HK-2 (cell line): ENCODE measurements around the gene EIF5.

Experiments used
- DNase-seq: peaks from one replicate; pipeline ENCODE4 v3.0.0-alpha.2; 2018; ENCODE audit not compliant: unreplicated experiment

The EIF5 gene

GRCh38 chr14:103310576-103311095 is 23.4 kb upstream of the EIF5 start:
- no peak for DNase-seq

DNA sequence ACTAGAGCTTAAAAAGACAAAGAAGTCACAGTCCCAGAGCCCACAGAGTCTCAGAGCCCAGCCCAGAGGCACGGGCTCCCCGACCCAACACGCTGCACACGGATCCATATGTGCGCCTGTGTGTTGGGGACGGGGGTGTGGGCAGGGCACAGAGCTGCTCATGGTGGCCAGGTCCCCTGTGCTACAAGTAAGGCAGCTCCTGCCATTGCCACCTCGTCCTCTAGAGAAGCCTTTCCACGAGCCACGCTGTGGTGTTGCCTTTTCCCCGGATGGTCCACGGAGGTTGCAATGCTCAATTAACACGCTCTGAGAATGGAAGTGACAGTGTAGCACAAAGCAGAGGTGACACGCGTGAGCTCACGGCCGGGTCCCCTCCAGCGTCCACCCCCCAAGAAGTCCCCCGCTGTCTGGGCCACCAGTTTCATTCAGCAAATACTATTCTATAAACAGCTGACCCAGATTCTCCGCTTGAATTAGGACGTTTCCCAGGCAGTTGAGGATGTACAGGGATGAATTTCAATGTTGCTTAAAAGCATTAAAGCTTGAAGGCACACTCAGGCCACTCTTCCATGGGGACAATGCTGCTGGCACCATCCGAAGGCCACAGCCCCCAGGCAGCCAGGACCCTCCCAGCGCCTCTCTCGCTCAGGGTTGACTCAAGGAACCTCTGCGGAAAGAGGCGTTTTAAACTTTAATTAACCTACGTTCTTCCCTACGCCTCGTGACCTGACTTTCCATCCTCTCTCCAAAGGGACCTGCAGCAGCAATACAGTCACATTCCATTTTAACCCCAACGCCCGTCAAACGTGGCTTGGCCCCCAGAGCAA is 22.7 kb upstream of the EIF5 start:
- no peak for DNase-seq

- DNase-seq: no peak
Measured at GRCh38 chr14:103312006-103312635, 21.9 kb upstream of the EIF5 start.

GRCh38 chr14:103313704-103314103 is 20.3 kb upstream of the EIF5 start:
- no peak for DNase-seq

DNA sequence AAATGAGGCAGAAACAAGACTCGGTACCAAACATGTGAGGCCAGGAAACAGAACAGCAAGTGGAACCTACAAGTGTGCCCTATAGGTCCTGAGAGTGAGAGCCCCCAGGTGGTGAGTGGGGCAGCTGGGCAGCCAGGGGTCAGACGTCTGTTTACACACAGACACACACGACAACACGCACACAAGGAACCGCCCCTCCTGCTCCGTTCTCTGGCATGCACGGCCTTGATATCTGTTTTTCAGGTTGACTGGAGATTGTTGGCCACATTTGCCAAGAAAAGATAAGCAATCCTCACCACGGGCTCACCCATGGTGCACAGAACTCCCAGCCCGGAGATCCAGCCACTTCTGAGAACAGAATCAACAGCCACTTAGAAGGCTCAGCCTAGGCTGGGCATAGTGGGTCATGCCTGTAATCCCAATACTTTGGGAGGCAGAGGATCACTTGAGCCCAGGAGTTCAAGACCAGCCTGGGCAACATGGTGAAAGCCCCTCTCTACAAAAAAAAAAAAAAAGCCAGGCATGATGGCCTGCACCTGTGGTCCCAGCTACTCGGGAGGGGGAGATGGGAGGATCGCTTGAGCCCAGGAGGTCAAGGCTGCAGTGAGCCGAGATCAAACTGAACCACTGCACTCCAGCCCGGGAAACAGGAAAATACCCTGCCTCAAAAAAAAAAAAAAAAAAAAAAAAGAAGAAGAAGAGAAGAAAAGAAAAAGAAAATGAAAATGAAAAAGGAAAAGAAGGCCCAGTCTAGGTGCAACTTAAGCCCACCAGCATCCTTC is 19.4 kb upstream of the EIF5 start:
- DNase-seq: no peak

DNA sequence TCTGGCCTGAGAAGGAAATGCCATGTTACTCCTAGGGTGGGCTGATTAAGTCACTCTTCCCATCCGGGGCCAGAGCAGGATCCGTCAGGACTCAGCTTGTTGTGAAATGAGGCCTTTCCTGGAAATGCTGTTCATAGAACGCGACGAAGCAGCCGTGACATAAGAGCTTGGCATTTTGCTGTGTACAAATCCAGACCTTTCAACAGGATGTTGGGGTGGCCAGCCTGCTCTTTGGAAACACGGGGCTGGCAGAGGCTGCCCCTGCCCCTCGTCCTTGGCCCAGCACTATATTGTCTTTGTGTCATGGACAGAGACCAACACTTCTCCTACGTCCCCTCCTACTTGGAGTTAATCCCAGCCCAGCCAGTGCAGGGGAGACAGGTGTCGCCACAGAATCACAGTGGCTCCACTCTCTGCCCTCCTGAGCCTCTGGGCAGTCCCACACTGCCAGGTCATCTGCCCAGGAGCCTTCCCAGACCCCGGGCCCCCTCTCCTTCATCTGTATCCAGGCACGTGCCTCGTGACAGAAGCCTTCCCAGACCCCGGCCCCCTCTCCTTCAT is 18.6 kb upstream of the EIF5 start:
- DNase-seq: no peak

GRCh38 chr14:103315941-103316340 is 18.1 kb upstream of the EIF5 start:
- no peak for DNase-seq

GRCh38 chr14:103316721-103317121 is 17.3 kb upstream of the EIF5 start:
- DNase-seq: no peak

DNA sequence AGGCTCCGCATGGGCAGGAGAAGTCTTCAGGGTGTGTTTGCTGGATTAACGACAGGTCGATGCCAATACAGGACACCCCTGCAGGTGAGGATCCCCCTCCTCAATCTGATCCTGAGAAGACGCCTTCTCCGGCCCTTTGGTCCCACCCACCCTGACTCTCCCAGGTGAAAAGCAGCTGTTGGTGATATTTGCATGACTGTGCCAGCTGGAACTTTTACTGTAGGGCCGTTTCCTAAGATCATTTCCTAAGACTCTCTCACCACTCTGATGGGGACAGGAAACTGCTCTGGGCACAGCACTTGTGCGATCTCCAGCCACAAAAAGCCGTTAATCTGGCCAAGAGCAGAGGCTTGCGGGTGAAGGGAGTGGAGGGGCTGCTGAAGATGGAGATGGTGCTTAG is 16.8 kb upstream of the EIF5 start:
- no peak for DNase-seq

DNA sequence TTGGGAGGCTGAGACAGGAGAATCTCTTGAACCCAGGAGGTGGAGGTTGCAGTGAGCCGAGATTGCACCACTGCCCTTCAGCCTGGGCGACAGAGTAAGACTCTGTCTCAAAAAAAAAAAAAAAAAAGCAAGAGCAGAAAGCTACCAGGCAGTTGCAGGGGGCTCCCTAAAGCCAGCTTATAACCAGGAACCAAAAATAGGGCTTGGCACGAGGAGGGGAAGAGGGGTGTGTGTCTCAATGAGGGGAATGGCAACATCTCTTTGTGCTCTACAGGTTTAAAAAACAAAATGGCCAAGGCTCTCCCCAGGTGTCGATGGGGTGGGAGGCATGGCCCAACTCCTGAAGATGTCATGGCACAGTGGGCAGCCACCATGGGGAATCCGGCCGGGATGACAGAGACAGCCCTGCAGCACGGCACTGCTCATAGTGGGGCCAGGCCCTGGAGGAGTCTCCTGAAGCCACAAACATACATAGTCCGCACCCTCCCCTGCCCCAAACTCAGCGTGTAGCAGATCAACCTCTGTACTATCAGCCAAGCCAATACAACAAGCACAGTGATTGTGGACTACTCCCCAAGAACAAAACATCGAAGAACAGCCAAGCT is 16.0 kb upstream of the EIF5 start:
- DNase-seq: no peak

DNA sequence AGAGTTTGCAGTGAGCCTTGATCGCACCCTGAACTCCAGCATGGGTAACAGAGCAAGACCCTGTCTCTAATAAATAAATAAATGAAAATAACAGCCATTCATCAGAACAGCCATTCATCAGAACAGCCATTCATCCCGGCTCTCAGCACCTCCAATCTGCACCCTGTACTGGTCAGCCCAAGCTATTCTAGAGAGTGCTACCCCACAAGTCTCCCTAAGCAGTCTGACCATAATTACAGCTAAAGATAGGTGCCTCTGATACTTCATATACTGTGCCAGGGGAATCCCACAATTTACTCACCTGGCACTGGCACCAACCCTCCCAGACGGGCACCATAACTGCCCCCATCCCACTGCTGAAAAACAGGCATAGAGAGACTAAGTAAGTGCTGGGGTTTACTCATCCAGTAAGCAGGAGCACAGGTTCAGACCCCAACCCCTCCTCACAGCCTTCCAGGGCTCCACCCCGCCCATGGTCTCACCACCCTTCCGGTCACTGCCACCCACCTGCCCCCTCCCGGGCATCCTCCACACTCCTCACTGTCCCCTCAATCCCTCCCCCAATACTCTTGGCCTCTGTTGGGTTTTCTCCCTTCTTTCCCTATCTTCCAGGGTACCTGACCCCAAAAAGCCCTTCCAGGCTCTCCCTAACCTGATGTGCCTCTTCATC is 15.2 kb upstream of the EIF5 start:
- no peak for DNase-seq

GRCh38 chr14:103319422-103319821 is 14.6 kb upstream of the EIF5 start:
- DNase-seq: no peak

DNA sequence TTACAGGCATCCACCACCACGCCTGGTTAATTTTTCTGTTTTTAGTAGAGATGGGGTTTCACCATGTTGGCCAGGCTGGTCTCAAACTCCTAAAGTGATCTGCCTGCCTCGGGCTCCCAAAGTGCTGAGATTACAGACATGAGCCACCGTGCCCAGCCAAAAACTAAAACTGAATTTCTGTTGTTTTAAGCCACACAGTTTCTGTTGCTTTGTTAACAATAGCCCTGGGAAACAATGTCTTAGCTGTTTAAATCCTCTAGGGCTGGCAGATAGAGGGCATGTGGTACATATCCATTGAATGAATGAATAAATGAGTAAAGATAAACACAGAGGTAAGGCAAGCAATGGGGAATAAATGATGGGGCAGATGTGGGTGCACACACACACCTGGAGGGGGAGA is 8.0 kb upstream of the EIF5 start:
- no peak for DNase-seq

GRCh38 chr14:103328941-103329340 is 5.1 kb upstream of the EIF5 start:
- no peak for DNase-seq

DNA sequence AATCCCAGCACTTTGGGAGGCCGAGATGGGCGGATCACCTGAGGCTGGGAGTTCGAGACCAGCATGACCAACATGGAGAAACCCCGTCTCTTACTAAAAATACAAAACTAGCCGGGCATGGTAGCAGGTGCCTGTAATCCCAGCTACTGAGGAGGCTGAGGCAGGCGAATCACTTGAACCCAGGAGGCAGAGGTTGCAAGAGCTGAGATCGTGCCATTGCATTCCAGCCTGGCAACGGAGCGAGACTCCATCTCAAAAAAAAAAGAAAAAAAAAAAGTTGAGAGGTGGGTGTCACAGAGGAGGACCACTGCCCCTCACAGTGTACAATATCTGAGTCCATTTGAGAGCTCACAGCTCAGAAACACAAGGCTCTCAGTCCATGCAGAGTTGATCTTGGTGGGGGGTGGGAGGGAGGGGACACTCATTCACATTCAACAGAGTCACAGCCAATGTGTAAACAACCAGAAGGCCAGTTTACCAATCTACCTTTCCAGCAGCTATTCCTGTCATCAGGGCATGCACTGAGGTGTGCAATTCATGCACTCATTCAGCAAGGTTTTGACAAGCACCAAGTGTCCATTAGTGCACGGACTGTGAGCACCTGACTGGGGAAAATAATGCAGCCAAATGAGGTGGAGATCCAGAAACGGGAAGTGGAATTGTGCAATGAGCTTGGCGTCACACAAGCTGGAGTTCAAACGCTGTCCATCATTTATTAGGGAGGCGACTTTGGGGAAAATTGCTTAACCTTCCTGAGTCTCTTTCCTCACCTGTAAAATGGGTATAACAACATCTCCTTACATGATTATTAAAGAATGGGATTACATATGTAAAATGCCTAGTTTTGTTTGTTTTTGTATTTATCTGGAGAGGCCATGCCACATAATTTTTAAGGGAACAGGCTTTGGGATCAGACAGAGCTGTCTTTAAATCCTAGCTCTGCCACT is 4.4 kb upstream of the EIF5 start:
- DNase-seq: peak; percentile 14

DNA sequence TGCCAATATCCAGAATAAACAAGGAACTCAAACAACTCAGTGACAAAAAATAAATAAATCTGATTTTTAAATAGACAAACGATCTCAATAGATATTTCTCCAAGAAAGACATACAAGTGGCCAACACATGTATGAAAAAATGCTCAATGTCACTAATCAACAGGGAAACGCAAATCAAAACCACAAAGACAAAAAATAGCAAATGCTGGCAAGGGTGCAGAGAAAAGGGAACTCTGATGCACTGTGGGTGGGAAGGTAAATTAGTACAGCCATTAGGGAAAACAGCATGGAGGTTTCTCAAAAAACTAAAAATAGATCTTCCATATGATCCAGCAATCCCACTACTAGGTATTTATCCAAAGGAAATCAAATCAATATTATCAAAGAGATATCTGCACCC is 3.5 kb upstream of the EIF5 start:
- DNase-seq: no peak

GRCh38 chr14:103332143-103332919 is 1.7 kb upstream of the EIF5 start:
- DNase-seq: no peak

DNA sequence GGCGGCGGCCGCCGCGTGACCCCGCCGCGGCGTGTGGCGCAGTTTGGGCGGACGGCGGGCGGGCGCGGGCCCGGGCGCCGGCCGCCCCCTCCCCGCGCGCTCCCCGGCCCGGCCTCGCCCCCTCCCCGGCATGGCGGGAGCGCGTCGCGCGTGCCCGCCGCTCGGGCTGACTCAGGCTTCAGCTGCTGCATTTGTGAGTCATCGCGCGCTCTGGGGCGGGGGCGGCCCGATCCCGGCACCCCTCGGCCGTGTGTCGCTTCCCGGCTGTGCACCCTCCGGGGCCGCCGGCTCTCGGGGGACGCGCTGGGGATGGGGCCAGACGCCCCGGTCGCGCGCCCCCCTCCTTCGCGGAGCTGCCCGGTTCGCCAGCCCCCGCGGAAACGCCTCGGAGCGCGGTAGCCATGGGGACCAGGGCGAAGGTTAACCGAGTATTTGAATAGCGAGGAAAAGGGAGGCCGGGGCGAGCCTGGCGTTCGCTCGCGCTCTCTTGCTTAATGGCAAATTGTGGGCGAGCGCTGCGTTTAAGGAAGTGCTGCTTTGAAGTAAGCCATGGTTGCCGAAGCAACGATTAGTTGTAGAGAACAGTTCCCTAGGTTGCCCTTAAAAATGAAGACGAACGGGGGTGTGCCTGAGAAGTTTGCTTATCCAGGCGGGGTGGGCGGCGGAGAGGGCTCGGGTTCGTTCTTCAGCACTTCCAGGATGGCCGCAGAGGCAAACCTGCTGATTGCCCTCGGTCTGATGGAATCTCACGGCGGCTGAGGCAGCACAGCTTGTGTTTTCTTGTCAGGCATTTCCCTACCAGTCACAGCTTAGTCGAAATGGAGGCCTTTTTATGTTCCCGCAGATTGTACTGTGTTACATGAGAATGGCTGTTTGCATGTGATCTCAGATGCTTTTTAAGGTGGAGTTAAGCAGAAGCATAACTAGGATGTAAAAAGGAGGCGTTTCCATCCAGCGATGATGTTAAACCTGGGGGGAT is 896 bp downstream of the EIF5 start:
- peak; percentile 69 for DNase-seq
